Fibroblast of lung (primary cell): ENCODE results near the gene COX6B1. TPM values are rescaled to one million over a fixed set of nuclear protein-coding genes. Genes with fewer than 3 reads are reported as not detected.

Experiments used
- DNase-seq, 2 donors: peaks; one replicate each; pipeline versions ENCODE4 v3.0.0 to v3.0.0-alpha.2; 2010; ENCODE audit warnings: low read depth in 2 of 2
- H2AFZ ChIP-seq: 2 replicates; pipeline ENCODE4 v1.5.1; 2012; ENCODE audit warnings: low read length, control low read depth, inconsistent platforms
- H3K27ac ChIP-seq: 2 replicates; pipeline ENCODE4 v1.5.1; 2011; ENCODE audit warnings: low read length, control low read depth; ENCODE audit not compliant: insufficient read depth
- H3K27me3 ChIP-seq: 2 replicates; pipeline ENCODE4 v1.5.1; 2011; ENCODE audit warnings: mild to moderate bottlenecking, low read length; ENCODE audit not compliant: control insufficient read depth, insufficient read depth
- H3K36me3 ChIP-seq: 2 replicates; pipeline ENCODE4 v1.5.1; 2011; ENCODE audit warnings: low read length; ENCODE audit not compliant: control insufficient read depth, insufficient read depth
- H3K4me1 ChIP-seq: 2 replicates; pipeline ENCODE4 v1.5.1; 2011; ENCODE audit warnings: low read length; ENCODE audit not compliant: control insufficient read depth, insufficient read depth; ENCODE audit errors: extremely low read depth
- H3K4me2 ChIP-seq: 2 replicates; pipeline ENCODE4 v1.5.1; 2011; ENCODE audit warnings: low read length, control low read depth; ENCODE audit not compliant: insufficient read depth; ENCODE audit errors: extremely low read depth
- H3K4me3 ChIP-seq, 4 experiments: fragments of 200-600 bp in 1 of 4; sonication (generic) in 1 of 4; replicated peaks in 1 of 4; 2 replicates each; pipeline ENCODE4 v1.5.1; 2011 to 2016; ENCODE audit warnings: low read length in 4 of 4, low read depth in 3 of 4, mild to moderate bottlenecking in 3 of 4, control low read depth in 2 of 4, inconsistent platforms in 1 of 4, mixed read lengths in 1 of 4; ENCODE audit not compliant: insufficient read depth in 1 of 4; ENCODE audit errors: control extremely low read depth in 1 of 4
- H3K79me2 ChIP-seq: 2 replicates; pipeline ENCODE4 v1.5.1; 2012; ENCODE audit warnings: mild to moderate bottlenecking, low read length, inconsistent platforms; ENCODE audit not compliant: control insufficient read depth, insufficient read depth
- H3K9ac ChIP-seq: 2 replicates; pipeline ENCODE4 v1.5.1; 2011; ENCODE audit warnings: mild to moderate bottlenecking, low read length, control low read depth; ENCODE audit not compliant: insufficient read depth
- H3K9me3 ChIP-seq: 2 replicates; pipeline ENCODE4 v1.5.1; 2012; ENCODE audit warnings: low read depth, low read length; ENCODE audit not compliant: control insufficient read depth, insufficient read depth
- H4K20me1 ChIP-seq: 2 replicates; pipeline ENCODE4 v1.5.1; 2011; ENCODE audit warnings: low read length; ENCODE audit not compliant: control insufficient read depth, insufficient read depth; ENCODE audit errors: extremely low read depth
- EZH2 ChIP-seq: IDR thresholded peaks from 2 replicates; pipeline ENCODE4 v1.5.1; 2012; ENCODE audit warnings: low read length, control low read depth, mild to moderate bottlenecking; ENCODE audit errors: missing control alignments
- polyA plus RNA-seq, 2 donors: library from polyadenylated mRNA; depleted of rRNA in 1 of 2; stranded (reverse) in 1 of 2; unstranded in 1 of 2; fragments of >200 nt; gene quantifications; 2 replicates each; pipeline ENCODE4 v1.2.1, GENCODE V29; 2011 to 2012; ENCODE audit warnings: missing spikeins in 1 of 2
- total RNA-seq: library from RNA; depleted of rRNA; stranded (reverse); fragments of >200 nt; gene quantifications from 2 replicates; pipeline ENCODE4 v1.2.1, GENCODE V29; 2014
- TF ChIP-seq, protein P1 (sequence below), 2 donors: IDR thresholded peaks in 1 of 2; conservative IDR thresholded peaks in 1 of 2; 1 replicate in 1 of 2; 2 replicates in 1 of 2; pipeline ENCODE4 v1.5.1; 2011 to 2012; ENCODE audit warnings: low read length in 2 of 2, control low read depth in 1 of 2, inconsistent platforms in 1 of 2, low read depth in 1 of 2, mild to moderate bottlenecking in 1 of 2

COX6B1 gene
- total and polyA plus RNA-seq, 2 donors (not counting 1 experiment from before 2014, with no cell fraction given) = 279 to 382 TPM

DNA sequence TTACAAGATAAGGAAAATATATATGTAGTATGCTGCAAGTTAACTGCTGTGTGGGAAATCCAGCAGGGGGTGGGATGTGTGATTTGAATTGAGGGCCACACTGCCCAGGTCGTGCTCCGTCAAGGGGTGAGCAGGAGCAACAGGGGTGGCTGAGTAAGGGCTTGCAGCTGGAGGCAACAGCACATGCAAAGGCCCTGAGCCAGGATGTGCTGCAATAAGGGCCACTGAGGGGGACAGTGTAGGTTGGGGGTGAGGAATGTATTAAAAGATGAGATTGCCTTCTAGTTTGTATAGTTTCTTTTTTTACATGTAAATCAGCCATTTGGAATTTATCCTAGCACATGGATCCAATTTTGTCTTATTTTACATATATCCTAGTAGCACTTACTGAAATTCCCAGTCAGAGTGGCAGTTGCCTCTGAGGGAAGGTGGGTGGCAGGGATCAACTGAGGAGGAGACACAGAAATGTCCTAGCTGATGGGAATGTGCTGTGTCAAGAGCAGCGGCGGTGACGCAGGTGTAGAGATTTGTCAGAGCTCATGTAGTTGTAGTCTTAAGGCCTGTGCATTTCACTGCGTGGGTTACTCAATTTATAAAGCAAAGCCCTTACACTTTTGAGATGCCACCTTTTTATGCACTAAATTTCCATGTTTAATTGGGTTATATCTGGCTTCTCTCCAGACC lies 24.7 kb upstream of the COX6B1 start:
- Histone ChIP-seq H3K79me2 (no peaks in the 10 kb centered on the region), H2AFZ (no peak overlapping the region), H3K36me3 (peaks cover 2% of the 10 kb centered on the region), H3K27me3 (no peaks in the 10 kb centered on the region), H3K4me2 (no peak overlapping the region), H3K9me3 (no peaks in the 10 kb centered on the region), H3K27ac (no peak overlapping the region), H3K9ac (no peak overlapping the region), H3K4me1 (peaks cover 3% of the 10 kb centered on the region), H3K4me3 (no peak overlapping the region), H4K20me1 (no peaks in the 10 kb centered on the region)
- DNase-seq = no peak
- TF ChIP-seq, protein P1, sequence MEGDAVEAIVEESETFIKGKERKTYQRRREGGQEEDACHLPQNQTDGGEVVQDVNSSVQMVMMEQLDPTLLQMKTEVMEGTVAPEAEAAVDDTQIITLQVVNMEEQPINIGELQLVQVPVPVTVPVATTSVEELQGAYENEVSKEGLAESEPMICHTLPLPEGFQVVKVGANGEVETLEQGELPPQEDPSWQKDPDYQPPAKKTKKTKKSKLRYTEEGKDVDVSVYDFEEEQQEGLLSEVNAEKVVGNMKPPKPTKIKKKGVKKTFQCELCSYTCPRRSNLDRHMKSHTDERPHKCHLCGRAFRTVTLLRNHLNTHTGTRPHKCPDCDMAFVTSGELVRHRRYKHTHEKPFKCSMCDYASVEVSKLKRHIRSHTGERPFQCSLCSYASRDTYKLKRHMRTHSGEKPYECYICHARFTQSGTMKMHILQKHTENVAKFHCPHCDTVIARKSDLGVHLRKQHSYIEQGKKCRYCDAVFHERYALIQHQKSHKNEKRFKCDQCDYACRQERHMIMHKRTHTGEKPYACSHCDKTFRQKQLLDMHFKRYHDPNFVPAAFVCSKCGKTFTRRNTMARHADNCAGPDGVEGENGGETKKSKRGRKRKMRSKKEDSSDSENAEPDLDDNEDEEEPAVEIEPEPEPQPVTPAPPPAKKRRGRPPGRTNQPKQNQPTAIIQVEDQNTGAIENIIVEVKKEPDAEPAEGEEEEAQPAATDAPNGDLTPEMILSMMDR (conservative IDR thresholded peaks at IDR 0.05 in 1 of 2, IDR thresholded peaks at IDR 0.05 in 1 of 2; ENCODE audit: low read depth in 1 of 2, low read length in 2 of 2) = no peak
- TF ChIP-seq EZH2 = no peak

DNA sequence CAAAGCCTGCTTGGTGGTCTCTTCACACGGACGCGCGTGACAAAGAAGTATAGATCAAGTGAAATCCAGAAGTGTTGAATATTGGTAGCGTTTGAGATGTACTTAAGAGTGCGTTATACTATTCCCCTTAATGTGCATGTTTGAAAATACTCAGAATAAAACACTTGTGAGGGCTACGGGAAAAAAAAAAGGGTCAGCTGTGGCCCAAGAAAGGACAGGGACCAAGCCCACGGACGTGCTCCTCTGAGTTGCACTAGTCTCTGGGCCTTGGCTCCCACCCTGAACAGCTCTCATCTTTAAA lies 19.9 kb upstream of the COX6B1 start:
- no peak for TF ChIP-seq EZH2
- TF ChIP-seq, protein P1 (conservative IDR thresholded peaks at IDR 0.05 in 1 of 2, IDR thresholded peaks at IDR 0.05 in 1 of 2; ENCODE audit: low read depth in 1 of 2, low read length in 2 of 2) = no peak
- H3K4me1 ChIP-seq = peaks cover 6% of the 10 kb centered on the region
- peak overlapping the region; percentile 75 to 100 (median 93) for H3K4me3 ChIP-seq
- peak overlapping the region; percentile 74 for H2AFZ ChIP-seq
- H3K27ac ChIP-seq = peak overlapping the region; percentile 95
- H3K79me2 ChIP-seq = peaks cover 14% of the 10 kb centered on the region
- no peak for DNase-seq
- peaks cover 8% of the 10 kb centered on the region for H3K36me3 ChIP-seq
- H3K27me3 ChIP-seq = no peaks in the 10 kb centered on the region
- H3K9ac ChIP-seq = peak overlapping the region; percentile 78
- H4K20me1 ChIP-seq = no peaks in the 10 kb centered on the region
- H3K4me2 ChIP-seq = peak overlapping the region; percentile 92
- no peaks in the 10 kb centered on the region for H3K9me3 ChIP-seq

DNA sequence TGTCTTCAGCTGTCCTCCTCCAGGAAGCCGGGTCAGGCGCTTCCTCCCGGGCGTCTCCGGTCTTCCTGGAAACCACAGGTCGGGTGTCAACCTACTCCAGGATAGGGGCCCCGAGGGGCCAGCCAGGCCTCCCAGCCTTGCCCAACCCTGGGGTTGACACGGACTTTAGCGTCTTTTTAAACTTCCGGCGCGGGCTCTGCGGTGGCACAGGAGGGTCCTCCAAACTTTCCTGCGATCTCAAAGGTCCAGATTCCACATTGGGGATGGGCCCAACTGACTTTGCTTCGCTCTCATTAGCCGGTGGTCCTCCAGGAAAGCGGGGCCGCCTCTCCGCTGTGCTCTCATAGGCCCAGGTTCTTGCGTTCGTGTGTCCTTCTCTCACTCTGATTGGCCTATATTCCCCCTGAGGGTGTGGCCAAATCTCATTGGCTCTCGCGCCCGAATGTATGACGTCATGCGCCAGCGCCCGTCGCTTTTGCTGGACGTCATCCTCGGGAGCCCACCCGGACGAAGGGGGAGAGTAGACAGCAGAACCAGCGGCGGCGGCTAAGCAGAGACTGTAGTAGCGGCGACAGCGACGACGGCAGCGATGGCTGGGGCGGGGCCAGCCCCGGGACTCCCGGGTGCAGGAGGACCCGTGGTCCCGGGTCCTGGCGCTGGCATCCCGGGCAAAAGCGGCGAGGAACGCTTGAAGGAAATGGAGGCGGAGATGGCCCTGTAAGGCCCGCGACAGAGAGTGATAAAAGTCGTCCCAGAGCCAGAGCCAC lies 19.4 kb upstream of the COX6B1 start, which contains the start of gene RBM42:
RBM42 (plus strand) TSS at position 472 of the 767 bp plus-strand sequence; CDS start at position 590, 118 bp downstream.
- H3K79me2 ChIP-seq = peaks cover 14% of the 10 kb centered on the region
- TF ChIP-seq, protein P1 (conservative IDR thresholded peaks at IDR 0.05 in 1 of 2, IDR thresholded peaks at IDR 0.05 in 1 of 2; ENCODE audit: low read depth in 1 of 2, low read length in 2 of 2) = no peak
- TF ChIP-seq EZH2 = no peak
- peak within 1 kb of the TSS; percentile 100 for H3K4me2 ChIP-seq
- H3K27me3 ChIP-seq = no peaks in the 10 kb centered on the region
- H3K4me1 ChIP-seq = peaks cover 6% of the 10 kb centered on the region
- DNase-seq = peak; percentile 99
- H3K9ac ChIP-seq = peak within 1 kb of the TSS; percentile 96
- peaks cover 8% of the 10 kb centered on the region for H3K36me3 ChIP-seq
- peak within 1 kb of the TSS; percentile 75 to 100 (median 96) for H3K4me3 ChIP-seq
- H3K9me3 ChIP-seq = no peaks in the 10 kb centered on the region
- peak within 1 kb of the TSS; percentile 95 for H3K27ac ChIP-seq
- H4K20me1 ChIP-seq = no peaks in the 10 kb centered on the region
- peak within 1 kb of the TSS; percentile 74 for H2AFZ ChIP-seq
